ENCODE measurements around the gene DPYD. TPM values are rescaled to one million over a fixed set of nuclear protein-coding genes. Genes with fewer than 3 reads are reported as not detected.

The DPYD gene
- total and polyA plus RNA-seq, 7 donors, result 2.5 to 7.3 (median 5.1) TPM

DNA sequence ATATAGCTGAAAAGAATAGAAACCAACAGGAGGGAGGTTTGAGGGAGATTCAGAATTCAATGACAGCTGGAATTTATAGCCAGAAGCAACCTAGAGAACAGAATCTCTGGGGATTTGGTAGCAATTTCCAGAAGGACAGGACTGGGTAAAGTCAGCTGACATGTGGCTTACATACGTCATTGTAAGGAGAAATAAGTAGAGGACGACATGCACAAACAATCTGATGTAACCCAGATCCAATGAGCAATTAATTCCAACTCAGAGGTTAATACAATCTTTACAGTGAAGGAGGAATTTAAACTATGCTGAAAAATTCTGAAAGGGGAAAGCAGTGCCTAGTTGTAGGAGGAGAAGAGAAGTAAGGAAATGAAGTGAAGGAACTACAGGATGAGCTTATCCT lies 815.3 kb downstream of the DPYD start:
- TF ChIP-seq, protein P1, sequence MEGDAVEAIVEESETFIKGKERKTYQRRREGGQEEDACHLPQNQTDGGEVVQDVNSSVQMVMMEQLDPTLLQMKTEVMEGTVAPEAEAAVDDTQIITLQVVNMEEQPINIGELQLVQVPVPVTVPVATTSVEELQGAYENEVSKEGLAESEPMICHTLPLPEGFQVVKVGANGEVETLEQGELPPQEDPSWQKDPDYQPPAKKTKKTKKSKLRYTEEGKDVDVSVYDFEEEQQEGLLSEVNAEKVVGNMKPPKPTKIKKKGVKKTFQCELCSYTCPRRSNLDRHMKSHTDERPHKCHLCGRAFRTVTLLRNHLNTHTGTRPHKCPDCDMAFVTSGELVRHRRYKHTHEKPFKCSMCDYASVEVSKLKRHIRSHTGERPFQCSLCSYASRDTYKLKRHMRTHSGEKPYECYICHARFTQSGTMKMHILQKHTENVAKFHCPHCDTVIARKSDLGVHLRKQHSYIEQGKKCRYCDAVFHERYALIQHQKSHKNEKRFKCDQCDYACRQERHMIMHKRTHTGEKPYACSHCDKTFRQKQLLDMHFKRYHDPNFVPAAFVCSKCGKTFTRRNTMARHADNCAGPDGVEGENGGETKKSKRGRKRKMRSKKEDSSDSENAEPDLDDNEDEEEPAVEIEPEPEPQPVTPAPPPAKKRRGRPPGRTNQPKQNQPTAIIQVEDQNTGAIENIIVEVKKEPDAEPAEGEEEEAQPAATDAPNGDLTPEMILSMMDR (IDR thresholded peaks at IDR 0.05), result no peak
- intact Hi-C loops (cut with DNase I), result no loop called here
- no peak for ATAC-seq
- DNase-seq, result no peak
- WGBS, 3 donors, result 74 to 78% (median 74%) methylated on average over 2 of the region's 2 CpGs
- Histone ChIP-seq H3K27me3 (ENCODE audit: insufficient read depth in 3 of 3, low read length in 2 of 3) (no peaks in the 10 kb centered on the region), H3K4me3 (no peak overlapping the region), H3K36me3 (ENCODE audit: insufficient read depth in 1 of 2, low read depth in 1 of 2) (no peaks in the 10 kb centered on the region), H3K4me1 (no peaks in the 10 kb centered on the region), H3K9me3 (no peaks in the 10 kb centered on the region), H3K27ac (no peak overlapping the region)

- intact Hi-C loops (cut with DNase I), result no loop called here
- 95 to 100% (median 96%) methylated on average over 2 of the region's 2 CpGs for WGBS, 3 donors
- H3K9me3 ChIP-seq, result no peaks in the 10 kb centered on the region
- peaks cover 0 to 9% of the 10 kb centered on the region in 2 donors for H3K36me3 ChIP-seq (ENCODE audit: insufficient read depth in 1 of 2, low read depth in 1 of 2)
- H3K4me3 ChIP-seq, result no peak overlapping the region
- TF ChIP-seq, protein P1 (IDR thresholded peaks at IDR 0.05), result no peak
- H3K4me1 ChIP-seq, result no peaks in the 10 kb centered on the region
- H3K27ac ChIP-seq, result no peak overlapping the region
- H3K27me3 ChIP-seq (ENCODE audit: insufficient read depth in 3 of 3, low read length in 2 of 3), result no peaks in the 10 kb centered on the region
- ATAC-seq (no peak), DNase-seq (no peak)
These were observed 819.3 kb downstream of the DPYD start for GRCh38 chr1:97101509-97101908.

- TF ChIP-seq, protein P1 (IDR thresholded peaks at IDR 0.05), result no peak
- no peak overlapping the region for H3K27ac ChIP-seq
- 92 to 100% (median 100%) methylated on average over 1 of the region's 1 CpG for WGBS, 3 donors
- H3K36me3 ChIP-seq (ENCODE audit: insufficient read depth in 1 of 2, low read depth in 1 of 2), result peaks cover 0 to 9% of the 10 kb centered on the region in 2 donors
- H3K27me3 ChIP-seq (ENCODE audit: insufficient read depth in 3 of 3, low read length in 2 of 3), result no peaks in the 10 kb centered on the region
- H3K9me3 ChIP-seq, result no peaks in the 10 kb centered on the region
- H3K4me3 ChIP-seq, result no peak overlapping the region
- no peaks in the 10 kb centered on the region for H3K4me1 ChIP-seq
- no peak for DNase-seq
- ATAC-seq, result no peak
- intact Hi-C loops (cut with DNase I), result no loop called here
These were observed 823.4 kb downstream of the DPYD start for GRCh38 chr1:97097404-97097925.

DNA sequence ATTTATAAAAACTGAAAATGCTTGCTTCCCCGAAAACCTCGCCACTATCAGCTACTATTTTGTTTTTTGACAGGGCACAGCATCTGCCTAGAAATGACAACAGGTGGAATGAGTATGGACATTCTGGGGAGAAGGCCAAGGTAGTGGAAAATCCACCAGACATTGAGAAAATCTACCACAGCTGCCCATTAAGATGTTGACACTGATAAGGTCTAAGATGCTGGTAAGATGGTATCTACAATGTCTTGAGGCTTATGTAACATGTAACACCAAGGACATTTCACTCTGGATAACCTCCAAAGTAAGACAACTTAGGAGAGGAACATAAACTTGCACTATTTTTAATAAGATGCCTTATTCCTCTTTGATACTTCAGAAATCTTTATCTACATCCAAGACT lies 825.1 kb downstream of the DPYD start:
- Histone ChIP-seq H3K36me3 (ENCODE audit: insufficient read depth in 1 of 2, low read depth in 1 of 2) (peaks cover 0 to 9% of the 10 kb centered on the region in 2 donors), H3K9me3 (no peaks in the 10 kb centered on the region), H3K27ac (no peak overlapping the region), H3K27me3 (ENCODE audit: insufficient read depth in 3 of 3, low read length in 2 of 3) (no peaks in the 10 kb centered on the region), H3K4me1 (no peaks in the 10 kb centered on the region), H3K4me3 (no peak overlapping the region)
- DNase-seq, result no peak
- WGBS, 3 donors, result 96 to 99% (median 97%) methylated on average over 2 of the region's 2 CpGs
- TF ChIP-seq, protein P1 (IDR thresholded peaks at IDR 0.05), result no peak
- intact Hi-C loops (cut with DNase I), result no loop called here
- ATAC-seq, result no peak

All from psoas muscle (tissue), 8 donors.